Stimulated activated effector memory CD8-positive, alpha-beta T cell treated with anti-CD3 and anti-CD28 coated beads, Interleukin-12 subunit alpha, Interleukin-12 subunit beta, amount 100 ng/mL, for 72 hours (primary cell): ENCODE data around the gene TNFRSF12A.

Source experiments
- ATAC-seq: fragments of 150-1000 bp; cut with Tn5 transposase; 2 replicates; pipeline ENCODE4 v1.10.0; 2021
- DNase-seq, 2 donors: peaks; one replicate each; pipeline ENCODE4 v3.0.0; 2021 to 2022; ENCODE audit warnings: low spot score in 2 of 2
- H3K27ac Mint-ChIP-seq: one replicate; pipeline ENCODE4 v1.8.0; 2022; ENCODE audit warnings: mild to moderate bottlenecking, mixed read lengths
- H3K36me3 Mint-ChIP-seq: one replicate; pipeline ENCODE4 v1.8.0; 2022; ENCODE audit warnings: mild to moderate bottlenecking, mixed read lengths
- H3K4me1 Mint-ChIP-seq: one replicate; pipeline ENCODE4 v1.8.0; 2022; ENCODE audit warnings: mixed read lengths
- H3K4me3 Mint-ChIP-seq: one replicate; pipeline ENCODE4 v1.8.0; 2022; ENCODE audit warnings: mild to moderate bottlenecking, mixed read lengths
- H3K9me3 Mint-ChIP-seq: one replicate; pipeline ENCODE4 v1.8.0; 2022; ENCODE audit warnings: mixed read lengths

TNFRSF12A gene

DNA sequence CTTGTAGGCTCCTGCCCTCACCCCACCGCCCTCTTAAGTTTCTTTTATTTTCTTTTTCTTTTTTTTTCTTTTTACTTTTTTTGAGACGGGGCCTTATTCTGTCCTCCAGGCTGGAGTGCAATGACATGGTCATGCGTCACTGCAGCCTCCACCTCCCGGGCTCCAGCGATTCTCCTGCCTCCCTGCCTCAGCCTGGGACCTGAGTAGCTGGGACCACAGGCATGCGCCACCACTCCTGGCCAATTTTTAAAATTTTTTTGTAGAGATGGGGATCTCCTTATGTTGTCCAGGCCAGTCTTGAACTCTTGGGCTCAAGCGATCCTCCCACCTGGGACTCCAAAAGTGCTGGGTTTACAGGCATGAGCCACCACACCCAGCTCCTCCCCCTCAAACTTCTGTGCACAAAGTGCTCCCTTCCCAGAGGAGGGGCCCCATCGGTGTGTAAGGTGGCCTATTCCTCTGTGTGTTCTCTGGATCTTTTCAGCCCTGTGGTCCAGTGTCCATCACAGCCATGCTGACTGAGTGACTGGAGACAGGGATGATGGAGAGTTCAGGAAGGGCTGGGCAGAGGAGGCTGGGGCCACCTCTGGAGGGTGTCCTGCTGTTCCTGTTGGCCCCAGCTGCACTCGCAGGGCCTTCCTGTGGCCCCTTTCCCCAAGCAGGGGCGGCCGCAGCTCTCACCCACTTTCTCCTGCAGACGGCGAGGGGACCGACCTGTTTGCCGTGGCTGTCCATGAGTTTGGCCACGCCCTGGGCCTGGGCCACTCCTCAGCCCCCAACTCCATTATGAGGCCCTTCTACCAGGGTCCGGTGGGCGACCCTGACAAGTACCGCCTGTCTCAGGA, 36.4 kb downstream of the TNFRSF12A start:
- peak overlapping the region; percentile 77 for H3K4me3 Mint-ChIP-seq
- H3K4me1 Mint-ChIP-seq, result peaks cover 69% of the 10 kb centered on the region
- H3K27ac Mint-ChIP-seq, result peak overlapping the region; percentile 90
- DNase-seq, result no peak
- H3K9me3 Mint-ChIP-seq, result no peaks in the 10 kb centered on the region
- H3K36me3 Mint-ChIP-seq, result peaks cover 69% of the 10 kb centered on the region
- no peak for ATAC-seq

DNA sequence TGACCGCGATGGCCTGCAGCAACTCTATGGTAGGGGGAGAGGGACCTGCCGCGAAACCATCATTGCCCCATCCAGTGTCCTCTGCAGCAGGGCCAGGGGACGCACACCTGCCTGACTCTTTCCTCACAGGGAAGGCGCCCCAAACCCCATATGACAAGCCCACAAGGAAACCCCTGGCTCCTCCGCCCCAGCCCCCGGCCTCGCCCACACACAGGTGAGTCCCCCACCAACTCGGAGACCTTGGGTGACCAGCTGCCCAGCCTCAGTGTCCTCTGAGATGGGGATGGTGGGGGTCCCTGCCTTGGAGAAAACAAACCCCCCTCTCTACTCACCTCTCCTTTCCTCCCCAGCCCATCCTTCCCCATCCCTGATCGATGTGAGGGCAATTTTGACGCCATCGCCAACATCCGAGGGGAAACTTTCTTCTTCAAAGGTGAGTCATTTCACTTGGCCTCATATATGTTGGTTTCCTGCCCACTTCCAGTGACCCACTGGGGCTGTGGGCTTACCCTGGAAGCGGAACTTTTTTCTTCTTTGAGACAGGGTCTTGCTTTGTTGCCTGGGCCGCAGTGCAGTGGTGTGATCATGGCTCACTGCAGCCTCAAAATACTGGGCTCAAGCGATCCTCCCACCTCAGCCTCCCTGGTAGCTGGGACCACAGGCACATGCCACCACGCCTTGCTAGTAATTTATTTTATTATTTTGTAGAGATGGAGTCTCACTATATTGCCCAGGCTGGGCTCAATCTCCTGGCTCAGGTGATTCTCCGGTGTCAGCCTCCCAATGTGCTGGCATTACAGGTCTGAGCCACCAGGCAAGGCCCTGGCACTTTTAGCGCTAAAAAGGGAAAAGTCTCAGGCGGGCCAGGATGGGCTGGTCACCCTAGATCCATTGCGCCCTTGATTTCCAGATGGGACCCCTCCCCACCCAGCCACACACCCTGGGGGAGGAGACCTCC, 37.3 kb downstream of the TNFRSF12A start:
- peaks cover 62% of the 10 kb centered on the region for H3K4me1 Mint-ChIP-seq
- DNase-seq (no peak), ATAC-seq (no peak)
- H3K9me3 Mint-ChIP-seq, result no peaks in the 10 kb centered on the region
- H3K4me3 Mint-ChIP-seq, result peak overlapping the region; percentile 77
- H3K36me3 Mint-ChIP-seq, result peaks cover 60% of the 10 kb centered on the region
- H3K27ac Mint-ChIP-seq, result peak overlapping the region; percentile 90

DNA sequence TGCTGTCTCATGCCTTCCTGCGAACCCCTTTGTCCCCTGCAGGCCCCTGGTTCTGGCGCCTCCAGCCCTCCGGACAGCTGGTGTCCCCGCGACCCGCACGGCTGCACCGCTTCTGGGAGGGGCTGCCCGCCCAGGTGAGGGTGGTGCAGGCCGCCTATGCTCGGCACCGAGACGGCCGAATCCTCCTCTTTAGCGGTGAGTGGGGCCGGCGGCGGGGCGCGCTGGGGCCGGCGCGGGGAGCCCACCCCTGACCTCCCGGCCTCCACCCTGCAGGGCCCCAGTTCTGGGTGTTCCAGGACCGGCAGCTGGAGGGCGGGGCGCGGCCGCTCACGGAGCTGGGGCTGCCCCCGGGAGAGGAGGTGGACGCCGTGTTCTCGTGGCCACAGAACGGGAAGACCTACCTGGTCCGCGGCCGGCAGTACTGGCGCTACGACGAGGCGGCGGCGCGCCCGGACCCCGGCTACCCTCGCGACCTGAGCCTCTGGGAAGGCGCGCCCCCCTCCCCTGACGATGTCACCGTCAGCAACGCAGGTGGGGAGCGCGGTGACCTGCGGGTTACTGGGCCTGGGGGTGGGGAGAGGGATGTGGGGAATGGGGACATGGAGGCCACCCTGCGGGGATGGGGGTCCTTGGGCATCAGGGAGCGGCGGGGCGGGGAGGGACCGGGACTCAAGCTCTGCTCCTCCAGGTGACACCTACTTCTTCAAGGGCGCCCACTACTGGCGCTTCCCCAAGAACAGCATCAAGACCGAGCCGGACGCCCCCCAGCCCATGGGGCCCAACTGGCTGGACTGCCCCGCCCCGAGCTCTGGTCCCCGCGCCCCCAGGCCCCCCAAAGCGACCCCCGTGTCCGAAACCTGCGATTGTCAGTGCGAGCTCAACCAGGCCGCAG, 38.2 kb downstream of the TNFRSF12A start:
- Mint-ChIP-seq H3K4me3 (peak overlapping the region; percentile 77), H3K4me1 (peaks cover 66% of the 10 kb centered on the region), H3K9me3 (no peaks in the 10 kb centered on the region), H3K27ac (peak overlapping the region; percentile 90), H3K36me3 (peaks cover 57% of the 10 kb centered on the region)
- ATAC-seq (peak; percentile 63), DNase-seq (no peak)

DNA sequence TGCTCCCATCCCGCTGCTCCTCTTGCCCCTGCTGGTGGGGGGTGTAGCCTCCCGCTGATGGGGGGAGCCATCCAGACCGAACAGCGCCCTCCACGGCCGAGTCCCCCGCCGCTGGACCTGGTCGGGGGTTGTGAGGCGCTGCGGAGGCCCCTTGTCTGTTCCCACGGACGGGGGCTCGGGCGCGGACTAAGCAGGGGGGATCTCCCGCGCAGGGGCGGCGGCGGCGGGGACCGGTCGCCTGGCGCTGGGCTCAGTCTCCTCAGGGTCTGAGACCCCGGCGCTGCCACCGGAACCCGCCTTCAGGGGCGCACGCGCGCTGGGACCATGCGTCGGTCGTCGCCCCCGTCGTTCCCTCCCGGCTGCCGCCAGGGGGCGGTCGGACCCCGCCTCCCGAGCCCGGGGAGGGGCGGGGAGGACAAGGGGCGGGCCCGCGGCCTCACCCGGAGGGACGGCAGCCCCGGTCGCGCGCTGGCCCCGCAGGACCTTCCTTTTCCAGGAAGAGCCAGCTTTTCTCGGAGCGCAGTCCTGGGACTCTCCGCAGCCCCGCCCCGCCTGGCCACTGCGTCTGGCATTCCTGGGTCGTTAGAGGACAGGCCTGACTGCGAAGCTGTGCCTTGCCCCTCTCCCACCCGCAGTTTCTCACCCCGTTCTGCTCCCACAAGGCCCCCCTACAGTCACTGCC, 39.0 kb downstream of the TNFRSF12A start:
- Mint-ChIP-seq H3K9me3 (no peaks in the 10 kb centered on the region), H3K27ac (peak overlapping the region; percentile 90), H3K4me3 (peak overlapping the region; percentile 77), H3K4me1 (peaks cover 66% of the 10 kb centered on the region), H3K36me3 (peaks cover 54% of the 10 kb centered on the region)
- ATAC-seq (peak; percentile 85), DNase-seq (peak; percentile 96 to 97)

DNA sequence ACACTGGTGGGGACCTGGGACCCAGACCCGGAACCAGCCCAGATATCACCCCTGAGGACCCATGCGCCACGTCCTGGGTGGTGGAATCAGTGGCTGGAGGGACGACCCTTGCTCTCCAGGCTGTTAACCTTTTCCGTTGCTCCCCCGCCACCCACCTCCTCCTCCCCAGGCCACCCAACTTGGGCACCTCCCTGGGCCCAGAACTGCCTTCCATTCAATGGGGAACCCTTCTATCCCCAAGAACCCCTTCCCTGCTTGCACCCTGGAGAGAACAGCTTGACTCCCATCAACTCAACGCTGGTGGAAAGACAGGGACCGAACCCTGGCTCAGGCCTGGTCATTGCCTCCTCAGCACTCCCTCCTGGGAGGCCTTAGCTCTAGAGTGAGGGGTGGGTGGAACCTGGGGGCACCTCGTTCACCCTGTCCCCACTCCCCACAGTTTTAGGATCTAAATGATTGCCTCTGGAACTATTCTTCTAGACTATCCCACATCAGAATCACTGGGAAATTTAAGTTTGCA, 39.6 kb downstream of the TNFRSF12A start:
- ATAC-seq (no peak), DNase-seq (peak in 1 of 2 donors; percentile 61)
- H3K4me1 Mint-ChIP-seq, result peaks cover 66% of the 10 kb centered on the region
- no peaks in the 10 kb centered on the region for H3K9me3 Mint-ChIP-seq
- peaks cover 54% of the 10 kb centered on the region for H3K36me3 Mint-ChIP-seq
- H3K27ac Mint-ChIP-seq, result peak overlapping the region; percentile 90
- peak overlapping the region; percentile 77 for H3K4me3 Mint-ChIP-seq

DNA sequence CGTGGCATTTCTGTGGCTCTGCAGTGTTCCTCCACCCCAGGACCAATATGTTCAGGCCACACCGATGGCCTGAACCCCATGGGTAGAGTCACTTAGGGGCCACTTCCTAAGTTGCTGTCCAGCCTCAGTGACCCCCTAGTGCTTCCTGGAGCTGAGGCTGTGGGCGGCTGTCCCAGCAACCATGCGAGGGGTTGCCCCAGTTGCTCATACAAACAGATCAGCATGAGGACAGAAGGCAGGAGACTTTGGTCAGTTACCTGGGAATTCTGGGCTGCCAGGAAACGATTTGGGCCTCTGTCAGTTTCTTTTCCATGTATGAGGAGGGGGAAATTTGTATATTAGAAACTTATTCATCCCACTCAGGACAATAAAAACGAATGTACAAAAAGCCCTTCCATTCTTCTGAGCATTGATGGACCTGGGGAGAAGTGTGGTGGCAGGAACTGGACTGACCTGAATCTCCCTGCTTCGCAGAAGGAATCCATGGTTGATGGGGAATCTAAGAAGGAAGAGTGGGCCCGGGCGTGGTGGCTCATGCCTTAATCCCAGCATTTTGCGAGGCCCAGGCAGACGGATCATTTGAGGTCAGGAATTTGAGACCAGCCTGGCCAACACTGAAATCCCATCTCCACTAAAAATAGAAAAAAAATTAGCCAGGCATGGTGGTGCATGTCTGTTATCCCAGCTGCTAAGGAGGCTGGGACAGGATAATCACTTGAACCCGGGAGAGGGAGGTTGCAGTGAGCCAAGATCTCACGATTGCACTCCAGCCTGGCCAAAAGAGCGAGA, 40.4 kb downstream of the TNFRSF12A start:
- Mint-ChIP-seq H3K27ac (peak overlapping the region; percentile 90), H3K4me3 (peak overlapping the region; percentile 77), H3K9me3 (no peaks in the 10 kb centered on the region), H3K4me1 (peaks cover 64% of the 10 kb centered on the region), H3K36me3 (peaks cover 54% of the 10 kb centered on the region)
- DNase-seq, result no peak
- no peak for ATAC-seq

DNA sequence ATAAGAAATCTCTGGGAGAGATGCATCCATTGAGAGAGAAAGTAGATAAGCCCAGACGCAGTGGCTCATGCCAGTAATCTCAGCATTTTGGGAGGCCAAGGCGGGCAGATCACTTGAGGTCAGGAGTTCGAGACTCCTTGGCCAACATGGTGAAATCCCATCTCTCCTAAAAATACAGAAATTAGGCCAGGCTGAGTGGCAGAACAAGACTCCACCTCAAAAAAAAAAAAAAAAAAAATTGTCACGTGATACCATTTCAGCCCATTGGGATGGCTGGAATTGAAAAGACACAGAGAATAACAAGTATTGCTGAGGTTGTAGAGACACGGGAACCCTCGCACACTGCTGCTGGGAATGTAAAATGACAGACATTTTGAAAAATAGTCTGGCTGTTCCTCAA, 42.4 kb downstream of the TNFRSF12A start:
- Mint-ChIP-seq H3K9me3 (no peaks in the 10 kb centered on the region), H3K4me3 (no peak overlapping the region), H3K4me1 (peaks cover 48% of the 10 kb centered on the region), H3K36me3 (peaks cover 54% of the 10 kb centered on the region), H3K27ac (peak overlapping the region; percentile 100)
- DNase-seq (no peak), ATAC-seq (no peak)

DNA sequence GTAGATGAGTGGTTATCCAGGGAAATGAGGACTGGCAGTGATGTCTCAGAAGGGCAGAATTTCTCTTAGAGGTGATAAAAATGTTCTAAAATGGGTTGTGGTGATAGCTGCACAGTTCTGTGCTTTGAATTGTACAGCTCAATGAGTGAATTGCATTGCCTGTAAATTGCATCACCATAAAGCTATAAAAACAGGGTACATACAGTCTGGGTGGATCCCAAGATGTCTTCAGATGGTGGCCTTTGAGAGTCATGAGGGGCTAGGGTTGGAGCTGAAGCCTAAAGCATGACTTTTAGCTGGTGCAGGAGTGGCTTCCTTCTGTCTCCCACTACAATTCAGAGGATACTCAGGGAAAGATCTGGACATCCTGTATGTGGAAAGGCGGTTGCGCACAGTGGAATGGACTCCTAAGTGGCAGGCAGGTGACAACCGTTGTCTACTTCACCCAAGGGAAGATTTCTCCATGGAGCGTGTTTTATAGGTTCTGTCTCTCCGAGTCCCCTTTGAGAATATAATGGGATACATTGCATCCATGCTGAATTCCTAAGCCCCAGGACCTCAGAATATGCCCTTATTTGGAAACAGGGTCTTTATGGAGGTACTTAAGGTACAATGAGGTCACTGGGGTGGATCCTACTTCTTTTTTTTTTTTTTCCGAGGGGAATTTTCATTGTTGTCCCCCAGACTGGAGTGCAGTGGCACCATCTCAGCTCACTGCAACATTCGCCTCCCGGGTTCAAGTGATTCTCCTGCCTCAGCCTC, 43.6 kb downstream of the TNFRSF12A start:
- Mint-ChIP-seq H3K9me3 (no peaks in the 10 kb centered on the region), H3K36me3 (peaks cover 60% of the 10 kb centered on the region), H3K4me3 (peak overlapping the region; percentile 100), H3K27ac (peak overlapping the region; percentile 100), H3K4me1 (peaks cover 53% of the 10 kb centered on the region)
- DNase-seq (no peak), ATAC-seq (no peak)

DNA sequence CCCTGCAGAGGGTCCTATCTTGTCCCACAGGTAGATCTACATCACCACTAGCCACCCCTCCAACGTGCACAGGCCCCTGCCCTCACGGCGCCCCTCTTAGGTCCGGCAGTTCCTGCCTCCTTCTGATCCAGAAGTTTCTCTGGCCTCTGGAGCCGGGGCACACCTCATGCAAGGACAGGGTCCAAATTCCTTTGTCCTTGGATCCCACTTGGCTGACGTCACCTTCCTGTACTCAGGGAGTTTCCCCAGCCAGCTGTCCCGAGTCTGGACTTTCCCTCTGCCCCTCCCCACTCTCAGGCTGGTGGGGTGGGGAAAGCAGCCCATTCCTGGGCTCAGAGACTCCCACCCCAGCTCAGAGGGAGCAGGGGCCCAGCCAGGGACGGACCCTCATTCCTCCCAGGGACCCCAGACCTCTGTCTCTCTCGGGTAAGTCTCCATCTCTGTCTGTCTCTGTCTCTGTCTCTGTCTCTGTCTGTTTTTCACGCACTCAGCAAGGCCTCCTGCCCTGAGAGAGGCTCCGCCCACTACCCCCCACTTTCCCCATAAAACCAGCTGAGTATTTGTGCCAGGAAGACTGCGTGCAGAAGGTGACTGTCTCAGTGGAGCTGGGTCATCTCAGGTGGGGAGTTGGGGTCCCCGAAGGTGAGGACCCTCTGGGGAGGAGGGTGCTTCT, 45.0 kb downstream of the TNFRSF12A start, which contains the start of gene IL32:
Gene IL32 (plus strand): TSS at position 572 of the 673 bp plus-strand sequence. CDS start 172 bp downstream, outside the sequence.
- peaks cover 57% of the 10 kb centered on the region for H3K4me1 Mint-ChIP-seq
- no peaks in the 10 kb centered on the region for H3K9me3 Mint-ChIP-seq
- ATAC-seq, result peak; percentile 68
- peaks cover 65% of the 10 kb centered on the region for H3K36me3 Mint-ChIP-seq
- H3K4me3 Mint-ChIP-seq, result peak within 1 kb of the TSS; percentile 100
- peak within 1 kb of the TSS; percentile 100 for H3K27ac Mint-ChIP-seq
- DNase-seq, result peak in 1 of 2 donors; percentile 87

DNA sequence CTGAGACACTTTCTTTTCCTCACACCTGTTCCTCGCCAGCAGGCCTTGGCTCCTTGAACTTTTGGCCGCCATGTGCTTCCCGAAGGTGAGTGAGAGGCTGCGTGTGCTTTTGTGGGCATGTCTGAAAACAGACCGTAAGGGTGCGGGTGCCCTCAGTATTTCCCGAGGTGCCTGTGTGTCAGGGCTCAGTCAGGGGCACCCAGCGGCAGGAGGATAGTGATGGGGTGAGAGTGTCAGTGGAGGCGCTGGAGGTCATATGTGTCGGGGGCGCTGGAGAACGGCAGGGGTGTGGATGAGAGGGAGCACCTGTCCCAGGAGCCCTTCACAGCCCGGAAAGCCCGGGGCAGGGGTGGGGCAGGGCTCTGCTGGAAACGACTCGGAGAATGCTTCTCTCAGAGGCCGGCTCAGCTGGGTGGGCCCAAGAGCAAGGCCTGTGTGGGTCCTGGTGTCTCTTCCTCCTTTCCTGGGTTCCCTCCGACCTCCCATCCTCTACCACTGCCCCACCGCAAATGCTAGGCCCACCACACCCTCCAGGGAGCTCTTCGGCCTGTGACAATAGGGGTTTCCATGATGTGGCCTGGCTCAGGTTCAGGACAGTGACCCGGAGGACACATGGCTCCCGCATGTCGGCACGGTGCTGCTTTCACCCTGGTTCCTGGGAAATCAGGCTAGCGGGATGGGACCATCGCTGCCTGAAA, 45.7 kb downstream of the TNFRSF12A start:
- DNase-seq, result peak in 1 of 2 donors; percentile 55
- Mint-ChIP-seq H3K27ac (peak overlapping the region; percentile 100), H3K36me3 (peaks cover 72% of the 10 kb centered on the region), H3K9me3 (no peaks in the 10 kb centered on the region), H3K4me3 (peak overlapping the region; percentile 100), H3K4me1 (peaks cover 54% of the 10 kb centered on the region)
- peak; percentile 27 for ATAC-seq

DNA sequence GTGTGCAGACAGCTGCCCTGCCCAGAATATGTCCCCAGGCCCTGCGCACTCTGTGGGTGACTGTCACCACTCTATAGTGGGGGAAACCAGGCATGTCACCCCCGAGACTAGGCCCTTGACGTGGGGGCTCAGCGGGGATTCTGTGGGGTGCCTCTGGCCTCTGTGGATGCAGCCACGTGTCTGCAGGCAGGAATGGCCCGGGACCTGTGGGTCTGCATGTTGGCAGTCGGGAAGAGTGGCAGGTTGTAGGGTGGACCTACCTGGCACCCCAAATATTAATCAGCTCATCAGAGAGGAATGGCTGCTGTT, 46.2 kb downstream of the TNFRSF12A start:
- peaks cover 77% of the 10 kb centered on the region for H3K36me3 Mint-ChIP-seq
- DNase-seq, result no peak
- H3K4me1 Mint-ChIP-seq, result peaks cover 59% of the 10 kb centered on the region
- no peaks in the 10 kb centered on the region for H3K9me3 Mint-ChIP-seq
- ATAC-seq, result no peak
- H3K27ac Mint-ChIP-seq, result peak overlapping the region; percentile 100
- peak overlapping the region; percentile 100 for H3K4me3 Mint-ChIP-seq

DNA sequence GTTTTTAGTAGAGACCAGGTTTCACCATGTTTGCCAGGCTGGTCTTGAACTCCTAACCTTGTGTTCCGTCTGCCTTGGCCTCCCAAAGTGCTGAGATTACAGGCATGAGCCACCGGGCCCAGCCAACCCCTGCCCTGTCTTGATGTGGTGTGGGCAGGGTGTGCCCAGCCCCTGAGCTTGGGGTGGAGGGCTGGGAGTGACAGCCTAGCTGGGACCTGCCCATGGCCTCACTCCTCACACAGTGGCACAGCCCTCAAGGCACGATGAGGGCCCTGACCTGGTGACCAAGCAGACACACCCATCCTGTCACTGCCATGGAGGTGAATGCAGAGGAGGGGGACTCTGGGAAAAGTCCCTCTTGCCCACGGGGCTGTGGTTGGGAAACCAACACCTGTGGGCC, 48.3 kb downstream of the TNFRSF12A start:
- no peak for DNase-seq
- Mint-ChIP-seq H3K4me3 (peak overlapping the region; percentile 100), H3K9me3 (no peaks in the 10 kb centered on the region), H3K27ac (peak overlapping the region; percentile 100), H3K4me1 (peaks cover 66% of the 10 kb centered on the region), H3K36me3 (peaks cover 96% of the 10 kb centered on the region)
- ATAC-seq, result no peak
